Measurements from ENCODE around the gene UBAP2L. TPM values are rescaled to one million over a fixed set of nuclear protein-coding genes. Genes with fewer than 3 reads are reported as not detected.

UBAP2L gene
- total and polyA plus RNA-seq, 10 of the 15 experiments (the other 5 are each of a cell fraction or from before 2014, with no cell fraction given), result 49.9 to 198 (median 152) TPM

DNA sequence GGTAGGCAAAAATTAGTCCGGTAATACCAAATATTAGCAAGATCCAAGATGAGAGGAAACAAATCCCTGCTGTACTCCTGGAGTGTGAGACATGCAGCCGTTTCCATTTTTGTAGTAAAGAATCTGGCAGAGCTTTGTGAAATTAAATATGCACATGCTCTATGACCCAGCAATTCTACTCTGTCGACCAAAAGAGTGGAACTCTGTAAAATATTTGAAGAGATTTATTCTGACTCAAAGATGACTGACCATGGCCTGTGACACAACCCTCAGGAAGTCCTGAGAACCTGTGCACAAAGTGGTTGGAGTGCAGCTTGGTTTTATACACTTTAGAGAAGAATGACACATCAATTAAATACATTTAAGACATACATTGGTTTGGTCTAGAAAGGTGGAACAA lies 67.9 kb downstream of the UBAP2L start:
- no peak overlapping the region for H3K9ac ChIP-seq (ENCODE audit: control insufficient read depth, insufficient read depth, low read length)
- no peak overlapping the region for H3K4me2 ChIP-seq (ENCODE audit: control insufficient read depth, insufficient read depth)
- DNase-seq (ENCODE audit: low read depth, low spot score) (no peak), FAIRE-seq (no peak), ATAC-seq (no peak)
- ChIA-PET POLR2A (no interaction called here), SMC1A (ENCODE audit: uncharacterized antibody, unreplicated experiment) (no interaction called here), CTCF (interaction anchor here (1.2 to 1.8 kb wide), 3 partner anchors 39 to 191 kb away, joined by 3 to 5 read pairs (median 3); no protein-coding TSS in a partner anchor), RAD21 (ENCODE audit: unreplicated experiment) (no interaction called here)
- in situ Hi-C loops (cut with MboI) (no loop called here), intact Hi-C loops (cut with micrococcal nuclease; ENCODE audit: unreplicated experiment) (no loop called here)
- 45% methylated on average over 3 of the region's 3 CpGs for WGBS (ENCODE audit: insufficient coverage, insufficient replicate concordance, low lambda C conversion rate, missing lambda C conversion rate)
- no peaks in the 10 kb centered on the region for H3K27me3 ChIP-seq (replicated peaks in 1 of 2; ENCODE audit: control insufficient read depth in 2 of 2, insufficient read depth in 2 of 2, low read length in 1 of 2)
- H2AFZ ChIP-seq (ENCODE audit: control insufficient read depth, low read depth, low read length), result no peak overlapping the region
- no peaks in the 10 kb centered on the region for H3K36me3 ChIP-seq (ENCODE audit: control insufficient read depth in 2 of 2, insufficient read depth in 2 of 2, low read length in 1 of 2)
- no TSS peak for BruUV-seq (replicated peaks)
- no peaks in the 10 kb centered on the region; the same call in 2 of the 3 replicates for H3K9me3 ChIP-seq (replicated peaks; ENCODE audit: control insufficient read depth, insufficient read depth, low read length)
- H3K4me1 ChIP-seq (ENCODE audit: control insufficient read depth, insufficient read depth, low read length), result no peaks in the 10 kb centered on the region
- H3K79me2 ChIP-seq (ENCODE audit: control insufficient read depth, insufficient read depth, low read length), result no peaks in the 10 kb centered on the region
- no peak overlapping the region for H3K4me3 ChIP-seq
- no peaks in the 10 kb centered on the region for H4K20me1 ChIP-seq (ENCODE audit: control insufficient read depth, insufficient read depth)
- no peak overlapping the region for H3K27ac ChIP-seq (ENCODE audit: control insufficient read depth, insufficient read depth)
- TF ChIP-seq ATF7 (IDR thresholded peaks at IDR 0.05; ENCODE audit: low read depth) (no peak), LARP7 (IDR thresholded peaks at IDR 0.05) (no peak), DPF2 (IDR thresholded peaks at IDR 0.05) (no peak), HDAC6 (IDR thresholded peaks at IDR 0.05; ENCODE audit: unreplicated experiment) (no peak), NFXL1 (IDR thresholded peaks at IDR 0.05; ENCODE audit: borderline replicate concordance) (no peak)
- TF ChIP-seq, protein P1, sequence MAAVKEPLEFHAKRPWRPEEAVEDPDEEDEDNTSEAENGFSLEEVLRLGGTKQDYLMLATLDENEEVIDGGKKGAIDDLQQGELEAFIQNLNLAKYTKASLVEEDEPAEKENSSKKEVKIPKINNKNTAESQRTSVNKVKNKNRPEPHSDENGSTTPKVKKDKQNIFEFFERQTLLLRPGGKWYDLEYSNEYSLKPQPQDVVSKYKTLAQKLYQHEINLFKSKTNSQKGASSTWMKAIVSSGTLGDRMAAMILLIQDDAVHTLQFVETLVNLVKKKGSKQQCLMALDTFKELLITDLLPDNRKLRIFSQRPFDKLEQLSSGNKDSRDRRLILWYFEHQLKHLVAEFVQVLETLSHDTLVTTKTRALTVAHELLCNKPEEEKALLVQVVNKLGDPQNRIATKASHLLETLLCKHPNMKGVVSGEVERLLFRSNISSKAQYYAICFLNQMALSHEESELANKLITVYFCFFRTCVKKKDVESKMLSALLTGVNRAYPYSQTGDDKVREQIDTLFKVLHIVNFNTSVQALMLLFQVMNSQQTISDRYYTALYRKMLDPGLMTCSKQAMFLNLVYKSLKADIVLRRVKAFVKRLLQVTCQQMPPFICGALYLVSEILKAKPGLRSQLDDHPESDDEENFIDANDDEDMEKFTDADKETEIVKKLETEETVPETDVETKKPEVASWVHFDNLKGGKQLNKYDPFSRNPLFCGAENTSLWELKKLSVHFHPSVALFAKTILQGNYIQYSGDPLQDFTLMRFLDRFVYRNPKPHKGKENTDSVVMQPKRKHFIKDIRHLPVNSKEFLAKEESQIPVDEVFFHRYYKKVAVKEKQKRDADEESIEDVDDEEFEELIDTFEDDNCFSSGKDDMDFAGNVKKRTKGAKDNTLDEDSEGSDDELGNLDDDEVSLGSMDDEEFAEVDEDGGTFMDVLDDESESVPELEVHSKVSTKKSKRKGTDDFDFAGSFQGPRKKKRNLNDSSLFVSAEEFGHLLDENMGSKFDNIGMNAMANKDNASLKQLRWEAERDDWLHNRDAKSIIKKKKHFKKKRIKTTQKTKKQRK (IDR thresholded peaks at IDR 0.05; ENCODE audit: low read depth, low read length), result no peak
- TF ChIP-seq, protein P2, sequence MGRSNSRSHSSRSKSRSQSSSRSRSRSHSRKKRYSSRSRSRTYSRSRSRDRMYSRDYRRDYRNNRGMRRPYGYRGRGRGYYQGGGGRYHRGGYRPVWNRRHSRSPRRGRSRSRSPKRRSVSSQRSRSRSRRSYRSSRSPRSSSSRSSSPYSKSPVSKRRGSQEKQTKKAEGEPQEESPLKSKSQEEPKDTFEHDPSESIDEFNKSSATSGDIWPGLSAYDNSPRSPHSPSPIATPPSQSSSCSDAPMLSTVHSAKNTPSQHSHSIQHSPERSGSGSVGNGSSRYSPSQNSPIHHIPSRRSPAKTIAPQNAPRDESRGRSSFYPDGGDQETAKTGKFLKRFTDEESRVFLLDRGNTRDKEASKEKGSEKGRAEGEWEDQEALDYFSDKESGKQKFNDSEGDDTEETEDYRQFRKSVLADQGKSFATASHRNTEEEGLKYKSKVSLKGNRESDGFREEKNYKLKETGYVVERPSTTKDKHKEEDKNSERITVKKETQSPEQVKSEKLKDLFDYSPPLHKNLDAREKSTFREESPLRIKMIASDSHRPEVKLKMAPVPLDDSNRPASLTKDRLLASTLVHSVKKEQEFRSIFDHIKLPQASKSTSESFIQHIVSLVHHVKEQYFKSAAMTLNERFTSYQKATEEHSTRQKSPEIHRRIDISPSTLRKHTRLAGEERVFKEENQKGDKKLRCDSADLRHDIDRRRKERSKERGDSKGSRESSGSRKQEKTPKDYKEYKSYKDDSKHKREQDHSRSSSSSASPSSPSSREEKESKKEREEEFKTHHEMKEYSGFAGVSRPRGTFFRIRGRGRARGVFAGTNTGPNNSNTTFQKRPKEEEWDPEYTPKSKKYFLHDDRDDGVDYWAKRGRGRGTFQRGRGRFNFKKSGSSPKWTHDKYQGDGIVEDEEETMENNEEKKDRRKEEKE (IDR thresholded peaks at IDR 0.05), result no peak
- TF ChIP-seq, protein P3, sequence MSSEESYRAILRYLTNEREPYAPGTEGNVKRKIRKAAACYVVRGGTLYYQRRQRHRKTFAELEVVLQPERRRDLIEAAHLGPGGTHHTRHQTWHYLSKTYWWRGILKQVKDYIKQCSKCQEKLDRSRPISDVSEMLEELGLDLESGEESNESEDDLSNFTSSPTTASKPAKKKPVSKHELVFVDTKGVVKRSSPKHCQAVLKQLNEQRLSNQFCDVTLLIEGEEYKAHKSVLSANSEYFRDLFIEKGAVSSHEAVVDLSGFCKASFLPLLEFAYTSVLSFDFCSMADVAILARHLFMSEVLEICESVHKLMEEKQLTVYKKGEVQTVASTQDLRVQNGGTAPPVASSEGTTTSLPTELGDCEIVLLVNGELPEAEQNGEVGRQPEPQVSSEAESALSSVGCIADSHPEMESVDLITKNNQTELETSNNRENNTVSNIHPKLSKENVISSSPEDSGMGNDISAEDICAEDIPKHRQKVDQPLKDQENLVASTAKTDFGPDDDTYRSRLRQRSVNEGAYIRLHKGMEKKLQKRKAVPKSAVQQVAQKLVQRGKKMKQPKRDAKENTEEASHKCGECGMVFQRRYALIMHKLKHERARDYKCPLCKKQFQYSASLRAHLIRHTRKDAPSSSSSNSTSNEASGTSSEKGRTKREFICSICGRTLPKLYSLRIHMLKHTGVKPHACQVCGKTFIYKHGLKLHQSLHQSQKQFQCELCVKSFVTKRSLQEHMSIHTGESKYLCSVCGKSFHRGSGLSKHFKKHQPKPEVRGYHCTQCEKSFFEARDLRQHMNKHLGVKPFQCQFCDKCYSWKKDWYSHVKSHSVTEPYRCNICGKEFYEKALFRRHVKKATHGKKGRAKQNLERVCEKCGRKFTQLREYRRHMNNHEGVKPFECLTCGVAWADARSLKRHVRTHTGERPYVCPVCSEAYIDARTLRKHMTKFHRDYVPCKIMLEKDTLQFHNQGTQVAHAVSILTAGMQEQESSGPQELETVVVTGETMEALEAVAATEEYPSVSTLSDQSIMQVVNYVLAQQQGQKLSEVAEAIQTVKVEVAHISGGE (CRISPR knock-in tag; IDR thresholded peaks at IDR 0.05), result no peak
- TF ChIP-seq, protein P4, sequence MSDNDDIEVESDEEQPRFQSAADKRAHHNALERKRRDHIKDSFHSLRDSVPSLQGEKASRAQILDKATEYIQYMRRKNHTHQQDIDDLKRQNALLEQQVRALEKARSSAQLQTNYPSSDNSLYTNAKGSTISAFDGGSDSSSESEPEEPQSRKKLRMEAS (IDR thresholded peaks at IDR 0.05; ENCODE audit: low read depth, low read length), result no peak
